Neural progenitor cell (in vitro differentiated cells): ENCODE results near the gene PIP5K1A. TPM values are rescaled to one million over a fixed set of nuclear protein-coding genes. Genes with fewer than 3 reads are reported as not detected.

Source experiments
- DNase-seq: peaks from one replicate; pipeline ENCODE4 v3.0.0-alpha.2; 2016; ENCODE audit warnings: low spot score
- H2AFZ ChIP-seq: fragments of 200-600 bp; sonication (generic); replicated peaks from 2 replicates; pipeline ENCODE4 v1.6.1; 2016; ENCODE audit warnings: antibody characterized with exemption
- H3F3A ChIP-seq: fragments of 200-600 bp; sonication (generic); 2 replicates; pipeline ENCODE4 v1.6.1; 2016; ENCODE audit warnings: antibody characterized with exemption, low read depth
- H3K27ac ChIP-seq: fragments of 200-600 bp; sonication (generic); 2 replicates; pipeline ENCODE4 v1.5.1; 2016; ENCODE audit warnings: mild to moderate bottlenecking
- H3K27me3 ChIP-seq: fragments of 200-600 bp; sonication (generic); 2 replicates; pipeline ENCODE4 v1.6.1; 2016; ENCODE audit warnings: mild to moderate bottlenecking, moderate library complexity
- H3K36me3 ChIP-seq: fragments of 200-600 bp; sonication (generic); 2 replicates; pipeline ENCODE4 v1.5.1; 2016
- H3K4me1 ChIP-seq: fragments of 200-600 bp; sonication (generic); 2 replicates; pipeline ENCODE4 v1.6.1; 2016; ENCODE audit warnings: mixed run types
- H3K4me2 ChIP-seq: fragments of 200-600 bp; sonication (generic); 2 replicates; pipeline ENCODE4 v1.6.1; 2016
- H3K4me3 ChIP-seq: fragments of 200-600 bp; sonication (generic); 2 replicates; pipeline ENCODE4 v1.5.1; 2016
- H3K79me2 ChIP-seq: fragments of 200-600 bp; sonication (generic); 2 replicates; pipeline ENCODE4 v1.6.1; 2016; ENCODE audit warnings: low read depth
- H3K9ac ChIP-seq: fragments of 200-600 bp; sonication (generic); 2 replicates; pipeline ENCODE4 v1.6.1; 2016
- H3K9me3 ChIP-seq: fragments of 200-600 bp; sonication (generic); 2 replicates; pipeline ENCODE4 v1.5.1; 2016; ENCODE audit warnings: low read depth
- H4K20me1 ChIP-seq: fragments of 200-600 bp; sonication (generic); 2 replicates; pipeline ENCODE4 v1.6.1; 2016; ENCODE audit warnings: low read depth
- H3K27ac Mint-ChIP-seq: 3 replicates; pipeline ENCODE4 v1.8.0; 2021; ENCODE audit warnings: mixed read lengths
- H3K27me3 Mint-ChIP-seq: 2 replicates; pipeline ENCODE4 v1.8.0; 2022; ENCODE audit warnings: low read depth, mild to moderate bottlenecking, inconsistent platforms, moderate library complexity, mixed read lengths; ENCODE audit not compliant: insufficient read depth
- H3K36me3 Mint-ChIP-seq: 3 replicates; pipeline ENCODE4 v1.8.0; 2021; ENCODE audit warnings: mixed read lengths
- H3K4me1 Mint-ChIP-seq: 3 replicates; pipeline ENCODE4 v1.8.0; 2021; ENCODE audit warnings: mixed read lengths
- H3K4me3 Mint-ChIP-seq: 3 replicates; pipeline ENCODE4 v1.8.0; 2021; ENCODE audit warnings: mild to moderate bottlenecking, moderate library complexity, mixed read lengths
- H3K9me3 Mint-ChIP-seq: 3 replicates; pipeline ENCODE4 v1.8.0; 2020; ENCODE audit warnings: mixed read lengths
- CTCF ChIP-seq: fragments of 200-600 bp; sonication (generic); IDR thresholded peaks from 2 replicates; pipeline ENCODE4 v1.5.1; 2017; ENCODE audit warnings: antibody characterized with exemption, mild to moderate bottlenecking
- EZH2 ChIP-seq: fragments of 200-600 bp; sonication (generic); IDR thresholded peaks from 2 replicates; pipeline ENCODE4 v1.6.1; 2017; ENCODE audit warnings: antibody characterized with exemption, mild to moderate bottlenecking, moderate library complexity
- EZH2phosphoT487 ChIP-seq: fragments of 200-600 bp; sonication (generic); IDR thresholded peaks from 2 replicates; pipeline ENCODE4 v1.6.1; 2017; ENCODE audit warnings: antibody characterized with exemption
- total RNA-seq: library from RNA; depleted of rRNA; stranded (reverse); fragments of >200 nt; gene quantifications from 2 replicates; pipeline ENCODE4 v1.2.3, GENCODE V29; 2015; ENCODE audit warnings: low replicate concordance

PIP5K1A gene
- total RNA-seq, 1 donor from 2014 or later: 81.2 TPM

GRCh38 chr1:151175863-151176262 is 22.5 kb upstream of the PIP5K1A start, which contains the start of gene TMOD4:
Gene TMOD4, minus strand, starts transcription at chr1:151175981. Its CDS starts 1,106 bp downstream, at chr1:151174875.
- Histone ChIP-seq H3K36me3 (no peaks in the 10 kb centered on the region), H3K27me3 (no peaks in the 10 kb centered on the region), H3F3A (peaks cover 3% of the 10 kb centered on the region), H3K4me1 (no peaks in the 10 kb centered on the region), H3K4me3 (no peak within 1 kb of the TSS), H3K4me2 (no peak within 1 kb of the TSS), H3K27ac (no peak within 1 kb of the TSS), H3K9ac (no peak within 1 kb of the TSS), H3K79me2 (no peaks in the 10 kb centered on the region), H4K20me1 (no peaks in the 10 kb centered on the region), H3K9me3 (no peaks in the 10 kb centered on the region), H2AFZ (no peak within 1 kb of the TSS)
- Mint-ChIP-seq H3K36me3 (peaks cover 30% of the 10 kb centered on the region), H3K4me1 (no peaks in the 10 kb centered on the region), H3K27me3 (no peaks in the 10 kb centered on the region), H3K4me3 (no peak within 1 kb of the TSS), H3K27ac (no peak within 1 kb of the TSS), H3K9me3 (no peaks in the 10 kb centered on the region)
- peak; percentile 13 for DNase-seq
- TF ChIP-seq EZH2phosphoT487: no peak
- peak; percentile 53 for TF ChIP-seq CTCF

GRCh38 chr1:151176514-151177045 is 21.8 kb upstream of the PIP5K1A start:
- TF ChIP-seq CTCF: no peak
- no peak for TF ChIP-seq EZH2
- TF ChIP-seq EZH2phosphoT487: no peak
- Histone ChIP-seq H3K4me1 (no peaks in the 10 kb centered on the region), H3K9me3 (no peaks in the 10 kb centered on the region), H3K27ac (no peak overlapping the region), H3F3A (no peaks in the 10 kb centered on the region), H3K79me2 (no peaks in the 10 kb centered on the region), H2AFZ (no peak overlapping the region), H3K9ac (no peak overlapping the region), H3K36me3 (no peaks in the 10 kb centered on the region), H3K4me2 (no peak overlapping the region), H4K20me1 (no peaks in the 10 kb centered on the region), H3K27me3 (no peaks in the 10 kb centered on the region), H3K4me3 (no peak overlapping the region)
- Mint-ChIP-seq H3K4me3 (no peak overlapping the region), H3K4me1 (no peaks in the 10 kb centered on the region), H3K27me3 (no peaks in the 10 kb centered on the region), H3K27ac (no peak overlapping the region), H3K36me3 (peaks cover 36% of the 10 kb centered on the region), H3K9me3 (no peaks in the 10 kb centered on the region)
- DNase-seq: no peak

- no peaks in the 10 kb centered on the region for H3K9me3 Mint-ChIP-seq
- Histone ChIP-seq H3K27ac (no peak overlapping the region), H3K9me3 (no peaks in the 10 kb centered on the region), H2AFZ (no peak overlapping the region), H3K4me1 (peaks cover 8% of the 10 kb centered on the region), H3F3A (no peaks in the 10 kb centered on the region), H4K20me1 (no peaks in the 10 kb centered on the region), H3K27me3 (no peaks in the 10 kb centered on the region), H3K36me3 (peaks cover 6% of the 10 kb centered on the region), H3K4me3 (no peak overlapping the region), H3K4me2 (no peak overlapping the region), H3K9ac (no peak overlapping the region), H3K79me2 (peaks cover 34% of the 10 kb centered on the region)
- H3K27me3 Mint-ChIP-seq: no peaks in the 10 kb centered on the region
- no peak for TF ChIP-seq EZH2
- no peak for TF ChIP-seq CTCF
- TF ChIP-seq EZH2phosphoT487: no peak
- DNase-seq: no peak
- no peak overlapping the region for H3K27ac Mint-ChIP-seq
- peaks cover 41% of the 10 kb centered on the region for H3K36me3 Mint-ChIP-seq
- peaks cover 11% of the 10 kb centered on the region for H3K4me1 Mint-ChIP-seq
- H3K4me3 Mint-ChIP-seq: no peak overlapping the region
Measured at GRCh38 chr1:151184211-151184610, 14.1 kb upstream of the PIP5K1A start.
